SK-N-SH treated with all-trans-retinoic acid at 6 μM for 48 hours (cell line): ENCODE data around the gene CDC42EP1.
A peak's percentile ranks its signal among the peaks of the same experiment; 100 is the strongest.

ENCODE experiments used
- ATAC-seq: fragments of 200-7000 bp; cut with Tn5 transposase; 3 replicates; pipeline ENCODE4 v1.9.1; 2020; ENCODE audit warnings: mild to moderate bottlenecking, moderate library complexity
- CREB5 ChIP-seq: fragments of 250-450 bp; sonication (Bioruptor Pico); IDR thresholded peaks from 2 replicates; pipeline ENCODE4 v1.5.1; 2020; ENCODE audit warnings: low read depth, mild to moderate bottlenecking, moderate library complexity
- CSDC2 ChIP-seq: fragments of 250-450 bp; sonication (Bioruptor Pico); IDR thresholded peaks from 2 replicates; pipeline ENCODE4 v1.5.0; 2020; ENCODE audit warnings: mild to moderate bottlenecking, moderate library complexity
- CSRNP3 ChIP-seq: fragments of 250-450 bp; sonication (Bioruptor Pico); IDR thresholded peaks from 2 replicates; pipeline ENCODE4 v1.5.1; 2021; ENCODE audit warnings: mild to moderate bottlenecking, moderate library complexity
- ESRRG ChIP-seq: fragments of 250-450 bp; sonication (Bioruptor Pico); IDR thresholded peaks from 2 replicates; pipeline ENCODE4 v1.6.1; 2021; ENCODE audit warnings: mild to moderate bottlenecking
- GLIS3 ChIP-seq: fragments of 250-450 bp; sonication (Bioruptor Pico); IDR thresholded peaks from 2 replicates; pipeline ENCODE4 v1.5.0; 2020; ENCODE audit warnings: mild to moderate bottlenecking, moderate library complexity
- ISL1 ChIP-seq: fragments of 250-450 bp; sonication (Bioruptor Pico); IDR thresholded peaks from 2 replicates; pipeline ENCODE4 v2.1.2; 2022; ENCODE audit warnings: mild to moderate bottlenecking, moderate library complexity
- OSR1 ChIP-seq: fragments of 250-450 bp; sonication (Bioruptor Pico); IDR thresholded peaks from 2 replicates; pipeline ENCODE4 v1.8.0; 2022; ENCODE audit warnings: moderate library complexity, mild to moderate bottlenecking, inconsistent platforms
- PATZ1 ChIP-seq: fragments of 250-450 bp; sonication (Bioruptor Pico); IDR thresholded peaks from 2 replicates; pipeline ENCODE4 v1.8.0; 2020; ENCODE audit warnings: mild to moderate bottlenecking, moderate library complexity, borderline replicate concordance
- POU6F1 ChIP-seq: fragments of 250-450 bp; sonication (Bioruptor Pico); IDR thresholded peaks from 2 replicates; pipeline ENCODE4 v1.8.0; 2021; ENCODE audit warnings: low read depth, mild to moderate bottlenecking, moderate library complexity, borderline replicate concordance
- PPARA ChIP-seq: fragments of 250-450 bp; sonication (Bioruptor Pico); IDR thresholded peaks from 2 replicates; pipeline ENCODE4 v1.5.0; 2020; ENCODE audit warnings: mild to moderate bottlenecking, borderline replicate concordance
- RARB ChIP-seq: fragments of 250-450 bp; sonication (Bioruptor Pico); IDR thresholded peaks from 2 replicates; pipeline ENCODE4 v1.8.0; 2021; ENCODE audit warnings: mild to moderate bottlenecking, moderate library complexity
- SNAI2 ChIP-seq: fragments of 250-450 bp; sonication (Bioruptor Pico); IDR thresholded peaks from 2 replicates; pipeline ENCODE4 v1.5.0; 2020; ENCODE audit warnings: mild to moderate bottlenecking, moderate library complexity
- TCF4 ChIP-seq: fragments of 250-450 bp; sonication (Bioruptor Pico); IDR thresholded peaks from 2 replicates; pipeline ENCODE4 v1.8.0; 2021; ENCODE audit warnings: mild to moderate bottlenecking, moderate library complexity, borderline replicate concordance
- TOX ChIP-seq: fragments of 250-450 bp; sonication (Bioruptor Pico); IDR thresholded peaks from 2 replicates; pipeline ENCODE4 v1.8.0; 2021; ENCODE audit warnings: mild to moderate bottlenecking, moderate library complexity, borderline replicate concordance
- TSHZ2 ChIP-seq: fragments of 250-450 bp; sonication (Bioruptor Pico); IDR thresholded peaks from 2 replicates; pipeline ENCODE4 v1.5.0; 2020; ENCODE audit warnings: mild to moderate bottlenecking, moderate library complexity
- ZC3H10 ChIP-seq: fragments of 250-450 bp; sonication (Bioruptor Pico); IDR thresholded peaks from 2 replicates; pipeline ENCODE4 v1.5.1; 2021; ENCODE audit warnings: mild to moderate bottlenecking, moderate library complexity
- ZFP3 ChIP-seq: fragments of 250-450 bp; sonication (Bioruptor Pico); IDR thresholded peaks from 2 replicates; pipeline ENCODE4 v1.5.0; 2020; ENCODE audit warnings: mild to moderate bottlenecking, moderate library complexity
- ZFP30 ChIP-seq: fragments of 450-650 bp; formaldehyde crosslinking; IDR thresholded peaks from 2 replicates; pipeline ENCODE4 v1.5.0; 2022; ENCODE audit warnings: mild to moderate bottlenecking, moderate library complexity
- ZNF565 ChIP-seq: fragments of 450-650 bp; formaldehyde crosslinking; conservative IDR thresholded peaks from 2 replicates; pipeline ENCODE4 v1.5.0; 2020; ENCODE audit warnings: low read depth, mild to moderate bottlenecking, moderate library complexity
- ZNF70 ChIP-seq: fragments of 450-650 bp; formaldehyde crosslinking; IDR thresholded peaks from 2 replicates; pipeline ENCODE4 v1.5.0; 2020; ENCODE audit warnings: mild to moderate bottlenecking, moderate library complexity

Gene CDC42EP1

GRCh38 chr22:37578002-37578401, 17.7 kb downstream of the CDC42EP1 start:
- TF ChIP-seq ISL1 (CRISPR knock-in tag): no peak
- no peak for TF ChIP-seq CREB5 (CRISPR knock-in tag)
- no peak for TF ChIP-seq TCF4
- TF ChIP-seq CSDC2 (CRISPR knock-in tag): no peak
- no peak for TF ChIP-seq TSHZ2 (CRISPR knock-in tag)
- no peak for TF ChIP-seq POU6F1 (CRISPR knock-in tag)
- TF ChIP-seq ZFP3: no peak
- TF ChIP-seq GLIS3: no peak
- no peak for TF ChIP-seq ZNF565 (CRISPR knock-in tag)
- no peak for TF ChIP-seq RARB
- no peak for TF ChIP-seq CSRNP3 (CRISPR knock-in tag)
- no peak for ATAC-seq

- ATAC-seq: peak; percentile 25; the same call in 1 of the 3 replicates
These were observed 21.2 kb downstream of the CDC42EP1 start for GRCh38 chr22:37581504-37581903.

More at GRCh38 chr22:37581504-37581903, 21.2 kb downstream of the CDC42EP1 start:
- no peak for TF ChIP-seq ZNF70 (CRISPR knock-in tag)
- TF ChIP-seq RARB: no peak
- no peak for TF ChIP-seq OSR1 (CRISPR knock-in tag)
- TF ChIP-seq ISL1 (CRISPR knock-in tag): no peak
- no peak for TF ChIP-seq TCF4
- TF ChIP-seq PPARA (CRISPR knock-in tag): no peak
- TF ChIP-seq ZC3H10: no peak
- no peak for TF ChIP-seq ZFP30 (CRISPR knock-in tag)
- no peak for TF ChIP-seq ESRRG (CRISPR knock-in tag)
- no peak for TF ChIP-seq CSDC2 (CRISPR knock-in tag)
- no peak for TF ChIP-seq SNAI2 (CRISPR knock-in tag)
- no peak for TF ChIP-seq TOX (CRISPR knock-in tag)
- no peak for TF ChIP-seq PATZ1
- TF ChIP-seq ZNF565 (CRISPR knock-in tag): no peak
- no peak for TF ChIP-seq POU6F1 (CRISPR knock-in tag)
